CD14-positive monocyte (primary cell): ENCODE measurements around the gene ANO2. TPM values are rescaled to one million over a fixed set of nuclear protein-coding genes. Genes with fewer than 3 reads are reported as not detected.
"Not testable (repeated sequence)": the region's sequence is repeated elsewhere in the genome, so short reads cannot be mapped to it uniquely, and the experiment has no call there.

ENCODE experiments used
- DNase-seq, 3 donors: peaks; one replicate each; pipeline ENCODE4 v3.0.0-alpha.2; 2011 to 2022
- H2AFZ ChIP-seq: 2 replicates; pipeline ENCODE4 v1.6.0; 2012; ENCODE audit warnings: mild to moderate bottlenecking, low read depth, low read length, inconsistent platforms; ENCODE audit not compliant: insufficient read depth, poor library complexity, severe bottlenecking
- H3K27ac ChIP-seq, 2 donors: 1 replicate in 1 of 2; 2 replicates in 1 of 2; pipeline ENCODE4 v1.5.1; 2012 to 2013; ENCODE audit warnings: low read length in 2 of 2, control low read depth in 1 of 2, inconsistent platforms in 1 of 2, low read depth in 1 of 2, mild to moderate bottlenecking in 1 of 2
- H3K27me3 ChIP-seq, 2 donors: one replicate each; pipeline versions ENCODE4 v1.6.0 to v1.6.1; 2011 to 2013; ENCODE audit warnings: low read length in 2 of 2; ENCODE audit not compliant: control insufficient read depth in 2 of 2, insufficient read depth in 2 of 2
- H3K36me3 ChIP-seq, 2 donors: replicated peaks in 1 of 2; 1 replicate in 1 of 2; 2 replicates in 1 of 2; pipeline versions ENCODE4 v1.5.1 to v1.6.1; 2012 to 2013; ENCODE audit warnings: low read length in 2 of 2, control low read depth in 1 of 2, inconsistent platforms in 1 of 2, mild to moderate bottlenecking in 1 of 2; ENCODE audit not compliant: insufficient read depth in 2 of 2, control insufficient read depth in 1 of 2
- H3K4me1 ChIP-seq, 2 donors: 1 replicate in 1 of 2; 2 replicates in 1 of 2; pipeline versions ENCODE4 v1.5.1 to v1.6.1; 2012 to 2013; ENCODE audit warnings: low read length in 2 of 2, control low read depth in 1 of 2, inconsistent platforms in 1 of 2, mild to moderate bottlenecking in 1 of 2, moderate library complexity in 1 of 2; ENCODE audit not compliant: insufficient read depth in 2 of 2, control insufficient read depth in 1 of 2
- H3K4me2 ChIP-seq: replicated peaks from 2 replicates; pipeline ENCODE3; 2012; ENCODE audit warnings: low read length, moderate library complexity, mild to moderate bottlenecking; ENCODE audit not compliant: poor library complexity, severe bottlenecking; ENCODE audit errors: extremely low read depth
- H3K4me3 ChIP-seq, 3 experiments: fragments of 200-600 bp in 1 of 3; sonication (generic) in 1 of 3; replicated peaks in 1 of 3; 1 replicate in 2 of 3; 2 replicates in 1 of 3; pipeline ENCODE4 v1.5.1; 2011 to 2013; ENCODE audit warnings: low read length in 3 of 3, mild to moderate bottlenecking in 3 of 3, control low read depth in 2 of 3, low read depth in 2 of 3, inconsistent platforms in 1 of 3, moderate library complexity in 1 of 3
- H3K79me2 ChIP-seq: 2 replicates; pipeline ENCODE4 v1.6.0; 2012; ENCODE audit warnings: mild to moderate bottlenecking, control low read depth, inconsistent platforms, low read length, moderate library complexity; ENCODE audit not compliant: insufficient read depth
- H3K9ac ChIP-seq: 2 replicates; pipeline ENCODE4 v1.6.0; 2017; ENCODE audit warnings: low read length, mild to moderate bottlenecking; ENCODE audit not compliant: insufficient read depth, poor library complexity, severe bottlenecking
- H3K9me3 ChIP-seq, 2 donors: replicated peaks in 1 of 2; 1 replicate in 1 of 2; 2 replicates in 1 of 2; pipeline versions ENCODE4 v1.5.1 to v1.6.1; 2012 to 2013; ENCODE audit warnings: low read length in 2 of 2, control low read depth in 1 of 2; ENCODE audit not compliant: control insufficient read depth in 1 of 2, insufficient read depth in 1 of 2
- H4K20me1 ChIP-seq: 2 replicates; pipeline ENCODE4 v1.6.0; 2012; ENCODE audit warnings: mild to moderate bottlenecking, low read length, control low read depth, moderate library complexity; ENCODE audit not compliant: insufficient read depth
- H3K27ac Mint-ChIP-seq, 7 donors: one replicate each; pipeline ENCODE4 v1.8.0; 2020; ENCODE audit warnings: mild to moderate bottlenecking in 7 of 7, mixed read lengths in 7 of 7, moderate library complexity in 6 of 7, inconsistent platforms in 2 of 7
- H3K27me3 Mint-ChIP-seq, 3 donors: one replicate each; pipeline ENCODE4 v1.8.0; 2021 to 2022; ENCODE audit warnings: low read depth in 3 of 3, mild to moderate bottlenecking in 3 of 3, mixed read lengths in 3 of 3, moderate library complexity in 3 of 3, inconsistent platforms in 1 of 3
- H3K36me3 Mint-ChIP-seq, 2 donors: one replicate each; pipeline ENCODE4 v1.8.0; 2020; ENCODE audit warnings: mixed read lengths in 2 of 2, inconsistent platforms in 1 of 2, mild to moderate bottlenecking in 1 of 2
- H3K4me1 Mint-ChIP-seq: one replicate; pipeline ENCODE4 v1.8.0; 2020; ENCODE audit warnings: mild to moderate bottlenecking, mixed read lengths
- H3K4me3 Mint-ChIP-seq, 2 donors: one replicate each; pipeline ENCODE4 v1.8.0; 2020; ENCODE audit warnings: mild to moderate bottlenecking in 2 of 2, mixed read lengths in 2 of 2, moderate library complexity in 1 of 2
- H3K9me3 Mint-ChIP-seq, 7 donors: one replicate each; pipeline ENCODE4 v1.8.0; 2020 to 2022; ENCODE audit warnings: mixed read lengths in 7 of 7, mild to moderate bottlenecking in 6 of 7, moderate library complexity in 6 of 7, inconsistent platforms in 2 of 7
- CTCF ChIP-seq: fragments of 200-600 bp; IDR thresholded peaks from one replicate; pipeline ENCODE4 v1.8.0; 2022; ENCODE audit warnings: antibody characterized with exemption, mild to moderate bottlenecking
- WGBS: methylation state at CpG from one replicate; pipeline ENCODE4 v1.1.5; 2013; ENCODE audit warnings: missing lambda C conversion rate; ENCODE audit not compliant: insufficient coverage; 5-methylcytosine and 5-hydroxymethylcytosine counted together
- intact Hi-C, 2 donors: fragments of 100-400 bp; cut with micrococcal nuclease; formaldehyde crosslinking; loops; one replicate each; pipeline versions ENCODE4 v1.15.0 to v1.15.1; 2023
- polyA plus RNA-seq, 3 donors: library from polyadenylated mRNA; depleted of rRNA in 1 of 3; unstranded in 2 of 3; stranded (reverse) in 1 of 3; fragments of 300-500 nt in 2 of 3; fragments of >200 nt in 1 of 3; fragmentation: Illumina TruSeq in 2 of 3; gene quantifications; 1 replicate in 2 of 3; 2 replicates in 1 of 3; pipeline ENCODE4 v1.2.3, GENCODE V29; 2012 to 2021

ANO2 gene
- polyA plus RNA-seq, 3 donors: not detected

- peaks cover 18 to 43% (median 28%) of the 10 kb centered on the region in 3 donors for H3K27me3 Mint-ChIP-seq
- WGBS: 92% methylated on average over 17 of the region's 26 CpGs
Measured at GRCh38 chr12:5888816-5889315, 56.2 kb downstream of the ANO2 start.

GRCh38 chr12:5887819-5888218, 57.2 kb downstream of the ANO2 start:
- H4K20me1 ChIP-seq, H3K4me1 ChIP-seq, DNase-seq, H3K36me3 ChIP-seq, H3K4me2 ChIP-seq, H3K4me3 ChIP-seq, H3K79me2 ChIP-seq, intact Hi-C loops, H3K36me3 Mint-ChIP-seq, H3K9ac ChIP-seq, H3K27ac ChIP-seq: not testable (repeated sequence)
- peak overlapping the region; percentile 66 to 92 for H3K4me3 Mint-ChIP-seq
- peaks cover 0 to 17% (median 3%) of the 10 kb centered on the region in 7 donors for H3K9me3 Mint-ChIP-seq
- peak overlapping the region in 2 of 7 donors; percentile 10 to 55 for H3K27ac Mint-ChIP-seq
- WGBS: 1% methylated on average over 14 of the region's 16 CpGs
- Histone ChIP-seq H2AFZ (peak overlapping the region; percentile 35), H3K27me3 (peaks cover 15 to 23% of the 10 kb centered on the region in 2 donors), H3K9me3 (peaks cover 0 to 11% of the 10 kb centered on the region in 2 donors)
- peaks cover 11% of the 10 kb centered on the region for H3K4me1 Mint-ChIP-seq
- peaks cover 18 to 49% (median 35%) of the 10 kb centered on the region in 3 donors for H3K27me3 Mint-ChIP-seq

More at GRCh38 chr12:5888816-5889315, 56.2 kb downstream of the ANO2 start:
- no peak overlapping the region for H3K4me3 Mint-ChIP-seq
- no peak overlapping the region for H3K9ac ChIP-seq
- no peaks in the 10 kb centered on the region for H3K4me1 ChIP-seq
- TF ChIP-seq CTCF: no peak
- no peaks in the 10 kb centered on the region for H3K79me2 ChIP-seq
- no peaks in the 10 kb centered on the region for H4K20me1 ChIP-seq
- peaks cover 11% of the 10 kb centered on the region for H3K4me1 Mint-ChIP-seq
- H3K4me3 ChIP-seq: no peak overlapping the region
- intact Hi-C loops: no loop called here
- no peaks in the 10 kb centered on the region for H3K36me3 Mint-ChIP-seq
- H3K9me3 Mint-ChIP-seq: peaks cover 0 to 17% (median 4%) of the 10 kb centered on the region in 7 donors
- no peaks in the 10 kb centered on the region for H3K36me3 ChIP-seq
- H3K4me2 ChIP-seq: no peak overlapping the region
- peaks cover 15 to 23% of the 10 kb centered on the region in 2 donors for H3K27me3 ChIP-seq
- no peak overlapping the region for H3K27ac ChIP-seq
- no peak overlapping the region for H2AFZ ChIP-seq
- H3K9me3 ChIP-seq: peaks cover 0 to 11% of the 10 kb centered on the region in 2 donors
- H3K27ac Mint-ChIP-seq: no peak overlapping the region
- DNase-seq: no peak
